Measurements from ENCODE around the gene CRYGS.

DNA sequence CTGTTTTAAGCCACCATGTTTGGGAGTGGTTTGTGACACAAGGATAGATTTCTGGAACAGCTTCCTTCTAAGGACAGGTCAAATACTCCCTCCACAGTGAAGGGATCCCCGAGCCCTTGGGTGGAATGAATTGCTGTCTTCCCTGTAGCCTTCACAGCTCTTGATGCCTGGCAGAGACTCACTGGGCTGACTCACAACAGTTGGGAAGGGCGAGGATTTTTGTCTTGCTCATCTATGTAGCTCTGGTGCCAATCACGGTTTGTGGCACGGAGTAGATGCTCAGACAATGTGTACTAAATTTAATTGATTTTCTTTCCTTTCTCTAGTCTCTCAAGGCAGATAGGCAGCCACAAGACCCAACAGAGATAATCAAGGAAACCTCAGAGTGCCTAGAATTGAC, 27.0 kb downstream of the CRYGS start:
- TF ChIP-seq TAF1 (IDR thresholded peaks at IDR 0.05; ENCODE audit: low read depth), result no peak
- no peak for TF ChIP-seq EGR1 (IDR thresholded peaks at IDR 0.05)
- TF ChIP-seq EP300 (IDR thresholded peaks at IDR 0.05; ENCODE audit: borderline replicate concordance), result no peak
- TF ChIP-seq TEAD4 (IDR thresholded peaks at IDR 0.05), result no peak
- TF ChIP-seq, protein P1, sequence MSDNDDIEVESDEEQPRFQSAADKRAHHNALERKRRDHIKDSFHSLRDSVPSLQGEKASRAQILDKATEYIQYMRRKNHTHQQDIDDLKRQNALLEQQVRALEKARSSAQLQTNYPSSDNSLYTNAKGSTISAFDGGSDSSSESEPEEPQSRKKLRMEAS (IDR thresholded peaks at IDR 0.05), result no peak
- TF ChIP-seq, protein P2, sequence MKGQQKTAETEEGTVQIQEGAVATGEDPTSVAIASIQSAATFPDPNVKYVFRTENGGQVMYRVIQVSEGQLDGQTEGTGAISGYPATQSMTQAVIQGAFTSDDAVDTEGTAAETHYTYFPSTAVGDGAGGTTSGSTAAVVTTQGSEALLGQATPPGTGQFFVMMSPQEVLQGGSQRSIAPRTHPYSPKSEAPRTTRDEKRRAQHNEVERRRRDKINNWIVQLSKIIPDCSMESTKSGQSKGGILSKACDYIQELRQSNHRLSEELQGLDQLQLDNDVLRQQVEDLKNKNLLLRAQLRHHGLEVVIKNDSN (IDR thresholded peaks at IDR 0.05), result no peak
- TF ChIP-seq YY1 (IDR thresholded peaks at IDR 0.05; ENCODE audit: low read depth), result no peak
- TF ChIP-seq CEBPB (IDR thresholded peaks at IDR 0.05), result no peak
- no peak for TF ChIP-seq CREB1 (IDR thresholded peaks at IDR 0.05; ENCODE audit: low read depth)
- TF ChIP-seq, protein P3, sequence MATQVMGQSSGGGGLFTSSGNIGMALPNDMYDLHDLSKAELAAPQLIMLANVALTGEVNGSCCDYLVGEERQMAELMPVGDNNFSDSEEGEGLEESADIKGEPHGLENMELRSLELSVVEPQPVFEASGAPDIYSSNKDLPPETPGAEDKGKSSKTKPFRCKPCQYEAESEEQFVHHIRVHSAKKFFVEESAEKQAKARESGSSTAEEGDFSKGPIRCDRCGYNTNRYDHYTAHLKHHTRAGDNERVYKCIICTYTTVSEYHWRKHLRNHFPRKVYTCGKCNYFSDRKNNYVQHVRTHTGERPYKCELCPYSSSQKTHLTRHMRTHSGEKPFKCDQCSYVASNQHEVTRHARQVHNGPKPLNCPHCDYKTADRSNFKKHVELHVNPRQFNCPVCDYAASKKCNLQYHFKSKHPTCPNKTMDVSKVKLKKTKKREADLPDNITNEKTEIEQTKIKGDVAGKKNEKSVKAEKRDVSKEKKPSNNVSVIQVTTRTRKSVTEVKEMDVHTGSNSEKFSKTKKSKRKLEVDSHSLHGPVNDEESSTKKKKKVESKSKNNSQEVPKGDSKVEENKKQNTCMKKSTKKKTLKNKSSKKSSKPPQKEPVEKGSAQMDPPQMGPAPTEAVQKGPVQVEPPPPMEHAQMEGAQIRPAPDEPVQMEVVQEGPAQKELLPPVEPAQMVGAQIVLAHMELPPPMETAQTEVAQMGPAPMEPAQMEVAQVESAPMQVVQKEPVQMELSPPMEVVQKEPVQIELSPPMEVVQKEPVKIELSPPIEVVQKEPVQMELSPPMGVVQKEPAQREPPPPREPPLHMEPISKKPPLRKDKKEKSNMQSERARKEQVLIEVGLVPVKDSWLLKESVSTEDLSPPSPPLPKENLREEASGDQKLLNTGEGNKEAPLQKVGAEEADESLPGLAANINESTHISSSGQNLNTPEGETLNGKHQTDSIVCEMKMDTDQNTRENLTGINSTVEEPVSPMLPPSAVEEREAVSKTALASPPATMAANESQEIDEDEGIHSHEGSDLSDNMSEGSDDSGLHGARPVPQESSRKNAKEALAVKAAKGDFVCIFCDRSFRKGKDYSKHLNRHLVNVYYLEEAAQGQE (IDR thresholded peaks at IDR 0.05; ENCODE audit: low read depth), result no peak
- no peak for TF ChIP-seq FOXM1 (IDR thresholded peaks at IDR 0.05; ENCODE audit: borderline replicate concordance, low read depth)
- no peak for TF ChIP-seq RAD21 (IDR thresholded peaks at IDR 0.05; ENCODE audit: low read depth)
- no peak for TF ChIP-seq NFIC (IDR thresholded peaks at IDR 0.05)
- TF ChIP-seq ZBTB7A (IDR thresholded peaks at IDR 0.05; ENCODE audit: low read depth), result no peak

Measured in Ishikawa (cell line).